GM23338 (cell line): ENCODE results near the gene STRN4.
"Not testable (repeated sequence)": the region's sequence is repeated elsewhere in the genome, so short reads cannot be mapped to it uniquely, and the experiment has no call there.

Experiments
- CREB1 ChIP-seq: fragments of 250-450 bp; sonication (Bioruptor Pico); IDR thresholded peaks from 2 replicates; pipeline ENCODE4 v1.5.0; 2020; ENCODE audit warnings: low read depth, mild to moderate bottlenecking, moderate library complexity
- CTCF ChIP-seq, 2 experiments: fragments of 200-600 bp in 1 of 2; sonication (generic) in 1 of 2; conservative IDR thresholded peaks; 2 replicates each; pipeline versions ENCODE4 v1.5.1 to v1.6.1; 2016 to 2017; ENCODE audit warnings: antibody characterized with exemption in 2 of 2, low read depth in 2 of 2, mild to moderate bottlenecking in 2 of 2, moderate library complexity in 1 of 2
- EZH2 ChIP-seq: fragments of 200-600 bp; sonication (generic); IDR thresholded peaks from one replicate; pipeline ENCODE4 v1.8.0; 2017; ENCODE audit warnings: antibody characterized with exemption, mild to moderate bottlenecking, low read depth; ENCODE audit not compliant: unreplicated experiment
- EZH2phosphoT487 ChIP-seq: fragments of 200-600 bp; sonication (generic); IDR thresholded peaks from one replicate; pipeline ENCODE4 v1.8.1; 2018; ENCODE audit warnings: antibody characterized with exemption; ENCODE audit not compliant: unreplicated experiment
- JUNB ChIP-seq: IDR thresholded peaks from one replicate; pipeline ENCODE4 v1.6.1; 2016; ENCODE audit warnings: antibody characterized with exemption; ENCODE audit not compliant: unreplicated experiment
- NANOG ChIP-seq: IDR thresholded peaks from 2 replicates; pipeline ENCODE4 v1.6.1; 2016; ENCODE audit warnings: antibody characterized with exemption, borderline replicate concordance
- POLR2AphosphoS5 ChIP-seq: IDR thresholded peaks from 2 replicates; pipeline ENCODE4 v1.6.1; 2016; ENCODE audit warnings: antibody characterized with exemption, low read depth
- REST ChIP-seq: IDR thresholded peaks from one replicate; pipeline ENCODE4 v1.6.1; 2018; ENCODE audit warnings: antibody characterized with exemption; ENCODE audit not compliant: unreplicated experiment
- STAT1 ChIP-seq: IDR thresholded peaks from one replicate; pipeline ENCODE4 v1.6.1; 2016; ENCODE audit warnings: antibody characterized with exemption; ENCODE audit not compliant: unreplicated experiment
- ZNF462 ChIP-seq: fragments of 250-450 bp; sonication (Bioruptor Pico); IDR thresholded peaks from 2 replicates; pipeline ENCODE4 v1.5.0; 2020; ENCODE audit warnings: mild to moderate bottlenecking, moderate library complexity

GRCh38 chr19:46712768-46713338 lies 33.4 kb downstream of the STRN4 start:
- TF ChIP-seq REST; POLR2AphosphoS5; CTCF (conservative IDR thresholded peaks at IDR 0.05; ENCODE audit: low read depth in 2 of 2); EZH2; EZH2phosphoT487; JUNB; NANOG; CREB1 (CRISPR knock-in tag); STAT1; ZNF462 (CRISPR knock-in tag): not testable (repeated sequence)
